ENCODE measurements around the gene SLC6A5.

- TF ChIP-seq CTCF (IDR thresholded peaks at IDR 0.05) (no peak), POLR2AphosphoS5 (IDR thresholded peaks at IDR 0.05; ENCODE audit: low read depth, low read length) (no peak), REST (IDR thresholded peaks at IDR 0.05; ENCODE audit: insufficient read depth in 1 of 2, low read depth in 2 of 2, low read length in 1 of 2) (no peak), TCF7L2 (IDR thresholded peaks at IDR 0.05; ENCODE audit: low read depth, low read length) (no peak), SIN3A (IDR thresholded peaks at IDR 0.05; ENCODE audit: borderline replicate concordance, insufficient read depth, low read depth, low read length) (no peak)
Measured at GRCh38 chr11:20596205-20597153, 2.9 kb upstream of the SLC6A5 start.

All from Panc1 (cell line).